ENCODE data around the gene NUDT5. TPM values are rescaled to one million over a fixed set of nuclear protein-coding genes. Genes with fewer than 3 reads are reported as not detected.
"Not testable (repeated sequence)": the region's sequence is repeated elsewhere in the genome, so short reads cannot be mapped to it uniquely, and the experiment has no call there.

The NUDT5 gene
- 125 and 154 TPM in 2 replicates for total RNA-seq (2014; rRNA removed; shearing (Covaris generic))

DNA sequence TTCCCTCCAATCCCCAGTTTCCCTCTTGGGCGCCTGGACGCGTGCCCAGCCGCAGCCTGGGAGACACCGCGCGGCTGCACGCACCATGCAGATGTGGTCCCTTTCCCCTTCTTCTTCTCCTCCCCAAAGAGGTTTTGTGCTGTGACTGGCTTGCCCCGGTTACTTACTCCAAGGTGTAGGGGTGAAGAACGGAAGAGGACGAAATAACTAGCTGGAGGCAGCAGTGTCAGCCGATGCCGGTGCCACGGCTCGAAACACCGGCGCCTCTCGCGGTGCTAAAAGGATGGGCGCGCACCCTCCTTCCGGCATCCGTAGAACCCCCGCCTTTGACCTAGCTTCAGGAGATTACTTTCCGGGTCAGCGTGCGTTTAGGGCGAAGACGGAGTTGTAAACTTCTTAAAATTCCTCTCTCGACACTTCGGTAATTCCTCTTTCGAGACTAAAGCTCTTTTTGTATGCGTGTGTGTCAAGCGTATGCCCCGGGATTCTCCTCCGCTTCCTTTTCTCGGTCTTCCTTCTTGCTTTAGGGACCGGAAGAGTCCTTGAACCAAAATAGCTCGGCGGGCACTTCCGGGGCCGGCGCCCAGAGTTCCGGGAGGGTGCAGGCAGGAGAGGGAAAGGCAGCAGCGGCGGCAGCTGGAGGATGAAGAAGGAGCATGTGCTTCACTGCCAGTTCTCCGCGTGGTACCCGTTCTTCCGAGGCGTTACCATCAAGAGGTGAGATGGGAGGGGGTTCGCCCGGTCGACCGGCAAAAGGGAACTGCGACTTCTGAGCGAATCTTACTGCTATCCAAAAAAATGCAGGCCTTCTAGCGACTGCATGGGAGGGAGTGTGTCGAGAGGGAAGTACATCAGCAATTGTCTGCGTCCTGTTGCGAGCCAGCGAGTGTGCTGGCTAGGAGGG, at the start of gene NUDT5, which contains the start of gene CDC123:
Gene NUDT5 (minus strand): TSS at position 289 of the 904 bp plus-strand sequence. CDS start 9,600 bp downstream, outside the sequence.
Gene CDC123 (plus strand): TSS at position 586 of the 904 bp plus-strand sequence. CDS start 58 bp downstream, at position 644.
- DNase-seq (ENCODE audit: low read depth): peak; percentile 90

DNA sequence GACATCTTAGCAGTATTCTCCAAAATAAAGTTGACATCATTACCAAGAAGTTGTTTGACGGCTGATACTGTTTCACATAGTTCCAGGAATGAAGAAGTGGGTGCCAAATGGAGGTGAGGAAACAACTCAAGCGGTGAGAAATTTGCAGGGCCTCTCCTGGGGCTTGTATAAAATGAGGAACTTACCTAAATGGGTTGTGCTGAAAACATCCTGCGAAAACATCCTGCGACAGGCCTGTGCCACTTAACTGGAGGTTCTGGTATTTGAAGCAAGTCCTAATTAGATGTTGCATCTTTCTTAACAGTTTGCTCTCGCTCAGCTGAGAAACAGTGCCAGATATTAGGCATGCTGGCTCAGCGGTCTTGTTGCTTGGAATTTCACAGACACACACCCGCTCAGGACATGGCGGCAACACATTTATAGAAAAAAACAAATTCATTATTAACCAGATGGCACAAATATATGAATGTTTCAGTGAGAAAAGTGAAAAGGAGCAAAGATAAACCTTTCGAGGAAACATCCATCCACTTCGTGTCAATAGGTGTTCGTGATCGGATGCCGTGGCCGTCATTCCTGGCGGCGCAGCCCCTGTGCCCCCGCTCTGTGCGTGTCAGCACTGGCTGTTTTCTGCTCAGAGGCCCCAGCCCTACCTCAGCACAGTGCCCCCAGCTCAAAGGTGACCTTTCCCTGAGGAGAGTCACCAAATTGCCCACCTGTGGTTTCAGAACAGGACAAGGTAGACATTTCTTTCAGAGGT, 48.4 kb upstream of the NUDT5 start:
- DNase-seq (ENCODE audit: low read depth): no peak

DNA sequence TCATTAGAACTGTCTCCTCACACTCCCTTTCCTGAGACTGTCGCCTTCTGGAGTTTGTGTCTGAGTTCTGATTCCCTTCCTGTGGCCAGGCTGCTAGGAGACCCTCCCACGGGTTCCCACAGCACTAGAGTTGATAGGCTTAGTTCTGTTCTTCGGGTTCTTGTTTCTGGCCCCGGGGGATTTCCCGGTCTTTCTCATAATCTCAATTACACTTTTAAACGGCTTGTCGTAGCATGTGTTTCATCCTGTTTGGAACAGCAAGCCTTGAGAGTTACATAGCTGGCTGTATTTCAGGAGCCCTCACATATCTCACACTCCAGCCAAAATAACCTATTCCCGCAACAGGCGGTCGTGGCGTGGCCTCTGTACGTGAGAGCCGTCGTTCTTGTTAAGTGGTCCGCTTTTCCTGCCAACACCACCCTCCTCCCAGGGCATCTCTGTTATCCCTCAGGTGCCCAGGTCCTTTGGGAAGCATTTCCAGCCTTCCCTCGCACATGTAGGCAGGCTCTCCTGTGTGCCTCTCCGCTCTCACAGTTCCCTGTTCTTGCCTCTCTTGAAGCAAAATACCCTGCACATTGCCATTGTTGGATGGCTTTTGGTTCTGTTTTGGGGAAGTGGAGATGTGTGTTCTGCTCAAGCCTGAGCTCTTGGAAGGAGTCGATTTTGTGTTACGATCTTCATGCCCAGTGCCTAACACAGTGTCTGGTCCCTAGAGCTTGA, 46.3 kb upstream of the NUDT5 start:
- DNase-seq (ENCODE audit: low read depth): no peak

DNA sequence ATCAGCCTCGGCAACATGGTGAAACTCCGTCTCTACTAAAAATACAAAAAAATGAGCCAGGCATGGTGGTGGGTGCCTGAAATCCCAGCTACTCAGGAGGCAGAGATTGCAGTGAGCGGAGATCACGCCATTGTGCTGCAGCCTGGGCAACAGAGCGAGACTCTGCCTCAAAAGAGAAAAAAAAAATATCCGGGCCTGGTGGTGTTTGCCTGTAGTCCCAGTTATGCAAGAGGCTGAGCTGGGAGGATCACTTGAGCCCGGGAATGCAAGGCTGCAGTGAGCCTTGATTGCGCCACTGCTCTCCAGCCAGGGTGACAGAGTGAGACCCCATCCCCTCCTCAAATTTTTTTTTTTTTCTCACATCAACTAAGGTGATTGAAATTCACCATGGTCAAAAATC, 43.1 kb upstream of the NUDT5 start:
- DNase-seq (ENCODE audit: low read depth): no peak

DNA sequence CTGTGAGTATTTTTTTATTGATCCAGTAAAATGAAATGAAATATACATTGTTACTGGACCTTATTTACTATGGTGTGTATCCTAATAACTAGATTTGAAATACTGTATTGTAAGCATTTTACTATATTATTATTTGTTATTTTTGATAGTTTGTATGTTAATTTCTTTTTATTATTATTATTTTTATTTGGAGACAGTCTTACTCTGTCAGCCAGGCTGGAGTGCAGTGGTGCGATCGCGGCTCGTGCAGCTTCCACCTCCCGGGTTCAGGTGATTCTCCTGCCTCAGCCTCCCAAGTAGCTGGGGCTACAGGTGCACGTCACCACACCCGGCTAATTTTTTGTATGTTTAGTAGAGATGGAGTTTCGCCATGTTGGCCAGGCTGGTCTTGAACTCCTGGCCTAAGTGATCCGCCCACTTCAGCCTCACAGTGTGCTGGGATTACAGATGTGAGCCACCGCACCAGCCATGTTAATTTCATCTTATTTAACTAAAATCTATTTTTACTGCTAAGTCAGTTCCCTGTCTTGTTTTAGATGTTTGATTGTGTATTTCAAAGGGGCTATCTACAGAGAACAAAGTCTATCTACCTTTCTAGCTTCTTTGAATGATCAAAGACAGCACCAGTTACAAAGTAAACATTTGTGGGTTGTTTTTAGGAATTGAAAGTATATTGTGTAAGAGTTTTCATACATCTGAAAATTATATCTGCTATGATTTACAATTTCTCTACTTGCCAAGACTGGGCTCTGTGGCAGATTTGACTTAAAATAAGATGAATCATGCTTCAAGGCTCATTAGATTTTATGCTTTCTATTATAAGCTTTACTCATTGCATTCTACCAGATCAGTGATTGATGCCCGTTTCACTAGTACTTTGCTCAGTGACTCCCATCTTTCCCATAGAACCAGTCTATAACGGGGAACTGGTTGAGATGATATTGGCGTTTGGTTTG, 41.9 kb upstream of the NUDT5 start:
- no peak for DNase-seq (ENCODE audit: low read depth)

DNA sequence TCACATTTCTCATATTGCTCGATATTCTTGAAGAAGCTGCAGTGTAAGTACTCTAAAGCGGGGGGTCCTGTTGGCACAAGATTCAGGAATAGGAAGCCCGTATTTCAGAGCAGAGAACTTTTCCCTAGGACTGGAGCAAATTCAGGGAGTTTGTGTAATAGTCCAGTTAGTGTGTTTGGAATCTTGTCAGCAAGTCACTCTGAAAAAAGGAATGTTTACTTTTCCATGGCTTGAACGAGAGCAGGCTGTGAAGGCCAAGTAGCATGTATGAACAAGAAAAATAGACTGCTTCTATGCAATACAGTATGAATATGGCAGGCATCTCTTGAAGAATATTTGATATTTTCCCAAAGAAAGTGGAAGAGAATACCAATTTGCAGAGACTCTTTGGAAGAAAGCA, 40.1 kb upstream of the NUDT5 start:
- no peak for DNase-seq (ENCODE audit: low read depth)

DNA sequence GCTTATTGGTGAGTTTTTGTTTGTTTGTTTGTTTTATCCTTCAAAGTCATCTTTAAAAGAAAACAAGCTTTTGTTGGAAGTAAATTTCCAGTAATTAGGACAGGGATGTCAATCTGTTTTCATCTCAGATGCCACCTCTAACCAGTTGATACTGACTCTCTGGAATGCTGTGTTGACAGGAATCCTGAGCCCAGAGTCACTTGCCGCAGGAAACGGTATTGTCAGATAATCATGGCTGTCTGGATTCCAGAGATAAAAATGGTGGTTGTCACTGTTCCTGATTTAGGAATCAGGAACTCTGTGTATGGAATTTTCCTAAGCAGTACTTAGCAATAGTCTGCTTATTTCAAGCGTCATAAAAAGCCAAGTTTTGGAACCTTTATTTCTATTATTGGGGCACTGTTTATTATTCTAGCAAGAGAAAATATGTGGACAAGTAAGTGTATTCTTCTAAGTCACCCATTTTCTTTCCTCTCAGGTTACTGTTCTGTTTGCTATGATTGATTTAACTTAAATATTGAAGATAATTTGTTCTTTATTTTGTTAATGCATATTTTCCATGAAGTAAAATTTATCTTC, 39.5 kb upstream of the NUDT5 start:
- no peak for DNase-seq (ENCODE audit: low read depth)

DNA sequence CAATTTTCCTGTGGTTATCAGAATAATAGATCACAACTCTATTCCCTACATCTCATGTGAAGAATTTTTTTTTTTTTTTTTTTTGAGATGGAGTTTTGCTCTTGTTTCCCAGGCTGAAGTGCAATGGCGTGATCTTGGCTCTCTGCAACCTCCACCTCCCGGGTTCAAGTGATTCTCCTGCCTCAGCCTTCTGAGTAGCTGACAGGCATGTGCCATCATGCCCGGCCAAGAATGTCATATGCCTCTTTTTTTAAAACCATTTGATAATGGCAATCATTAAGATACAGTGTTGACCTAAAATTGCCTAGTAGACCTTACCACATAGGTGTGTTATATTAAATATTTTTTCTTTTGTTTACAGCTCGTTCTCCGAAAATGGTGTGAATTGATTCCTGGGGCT, 39.0 kb upstream of the NUDT5 start:
- DNase-seq (ENCODE audit: low read depth): not testable (repeated sequence)

DNA sequence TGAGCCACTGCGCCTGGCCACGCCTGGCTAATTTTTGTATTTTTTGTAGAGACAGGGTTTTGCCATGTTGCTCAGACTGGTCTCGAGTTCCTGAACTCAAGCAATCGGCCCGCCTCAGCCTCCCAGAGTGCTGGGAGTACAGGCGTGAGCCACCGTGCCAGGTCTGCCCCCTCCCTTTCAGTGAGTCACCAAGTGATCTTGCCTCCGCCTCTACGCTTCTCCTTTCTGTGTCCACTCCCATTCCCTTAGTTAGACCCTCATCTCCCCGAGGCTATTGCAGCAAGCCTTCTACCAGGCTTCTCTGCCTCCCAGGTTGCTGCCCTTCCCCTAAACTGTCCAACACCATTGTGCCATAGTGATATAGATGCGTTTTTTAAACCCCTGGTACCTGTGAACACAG, 33.2 kb upstream of the NUDT5 start:
- peak; percentile 11 for DNase-seq (ENCODE audit: low read depth)

DNA sequence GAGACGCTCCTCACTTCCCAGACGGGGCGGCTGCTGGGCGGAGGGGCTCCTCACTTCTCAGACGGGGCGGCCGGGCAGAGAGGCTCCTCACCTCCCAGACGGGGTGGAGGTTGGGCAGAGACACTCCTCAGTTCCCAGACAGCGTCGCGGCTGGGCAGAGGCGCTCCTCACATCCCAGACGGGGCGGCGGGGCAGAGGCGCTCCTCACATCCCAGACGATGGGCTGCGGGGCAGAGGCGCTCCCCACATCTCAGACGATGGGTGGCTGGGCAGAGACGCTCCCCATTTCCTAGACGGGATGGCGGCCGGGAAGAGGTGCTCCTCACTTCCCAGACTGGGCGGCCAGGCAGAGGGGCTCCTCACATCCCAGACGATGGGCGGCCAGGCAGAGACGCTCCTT, 30.7 kb upstream of the NUDT5 start:
- DNase-seq (ENCODE audit: low read depth): not testable (repeated sequence)

DNA sequence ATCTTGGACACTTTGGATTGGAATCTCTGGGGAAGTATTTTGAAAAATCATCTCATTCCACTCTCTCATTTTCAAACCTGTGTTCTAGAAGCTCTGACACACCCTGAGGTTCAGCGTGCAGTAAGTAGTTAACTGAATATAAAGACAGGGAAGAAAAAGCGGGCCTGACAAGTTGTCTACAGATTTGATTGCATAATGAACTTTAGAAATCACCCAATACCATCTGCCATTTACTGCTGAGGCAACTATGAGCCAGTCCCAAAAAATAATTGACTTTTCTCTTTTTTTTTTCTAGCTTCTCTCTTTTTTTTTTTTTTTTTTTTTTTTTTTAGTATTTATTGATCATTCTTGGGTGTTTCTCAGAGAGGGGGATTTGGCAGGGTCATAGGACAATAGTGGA, 29.8 kb upstream of the NUDT5 start:
- no peak for DNase-seq (ENCODE audit: low read depth)

DNA sequence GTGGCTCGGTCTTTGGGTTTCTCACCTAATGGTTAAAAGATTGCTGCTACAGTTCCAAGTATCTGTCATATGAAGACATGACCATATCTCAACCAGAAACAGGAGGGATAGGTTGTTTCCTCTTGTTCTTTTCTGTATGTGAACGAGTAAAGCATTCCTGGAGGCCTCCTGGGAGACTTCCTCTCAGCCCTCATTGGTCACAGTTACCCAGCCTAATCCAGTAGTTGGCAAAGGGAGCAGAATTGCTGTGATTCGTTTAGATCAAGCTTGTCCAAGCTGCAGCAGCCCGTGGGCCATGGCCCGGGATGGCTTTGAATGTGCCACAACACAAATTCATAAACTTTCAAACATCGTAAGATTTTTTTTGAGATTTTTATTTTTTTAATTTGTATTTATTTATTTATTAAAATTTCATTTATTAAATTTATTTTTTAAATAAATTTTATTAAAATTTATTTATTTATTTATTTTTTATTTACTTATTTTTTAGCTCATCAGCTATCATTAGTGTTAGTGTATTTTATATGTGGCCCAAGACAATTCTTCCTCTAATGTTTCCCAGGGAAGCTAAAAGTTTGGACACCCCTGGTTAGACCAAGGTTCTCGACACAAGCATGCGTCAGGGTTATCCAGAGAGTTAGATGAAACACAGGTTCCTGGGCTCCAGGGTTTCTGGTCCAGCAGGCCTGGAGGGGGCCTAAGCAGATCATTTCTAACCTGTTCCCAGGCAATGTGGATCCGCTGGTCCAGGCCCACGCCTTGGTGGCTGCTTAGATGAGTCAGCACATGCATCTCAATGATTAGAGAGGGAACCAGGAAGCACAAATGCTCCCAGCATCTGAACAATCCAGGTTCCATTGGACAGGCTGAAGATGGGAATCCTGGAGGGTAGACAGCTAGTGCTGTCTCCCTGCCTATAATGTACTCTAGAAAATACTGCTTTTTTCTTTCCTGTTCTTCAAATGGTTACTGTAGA, 25.9 kb upstream of the NUDT5 start:
- DNase-seq (ENCODE audit: low read depth): peak; percentile 36

DNA sequence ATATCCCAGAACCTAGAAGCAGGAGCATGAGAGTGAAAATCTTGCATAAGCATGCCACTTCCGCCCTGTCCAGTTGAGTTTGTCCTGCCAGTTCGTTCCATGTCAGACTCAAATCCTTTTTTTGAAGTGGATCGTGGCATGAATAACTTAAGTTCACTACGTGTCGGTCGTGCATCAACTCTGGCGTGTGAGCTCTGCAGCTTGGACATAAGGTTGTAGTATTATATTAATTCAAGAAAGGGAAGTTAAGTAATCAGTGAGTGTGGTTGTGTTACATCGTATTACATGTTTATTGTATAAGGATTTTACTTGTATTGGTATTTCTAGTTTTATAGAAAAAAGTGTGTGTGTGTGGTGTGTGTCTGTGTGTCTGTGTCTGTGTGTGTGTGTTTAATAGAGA, 23.3 kb upstream of the NUDT5 start:
- no peak for DNase-seq (ENCODE audit: low read depth)

DNA sequence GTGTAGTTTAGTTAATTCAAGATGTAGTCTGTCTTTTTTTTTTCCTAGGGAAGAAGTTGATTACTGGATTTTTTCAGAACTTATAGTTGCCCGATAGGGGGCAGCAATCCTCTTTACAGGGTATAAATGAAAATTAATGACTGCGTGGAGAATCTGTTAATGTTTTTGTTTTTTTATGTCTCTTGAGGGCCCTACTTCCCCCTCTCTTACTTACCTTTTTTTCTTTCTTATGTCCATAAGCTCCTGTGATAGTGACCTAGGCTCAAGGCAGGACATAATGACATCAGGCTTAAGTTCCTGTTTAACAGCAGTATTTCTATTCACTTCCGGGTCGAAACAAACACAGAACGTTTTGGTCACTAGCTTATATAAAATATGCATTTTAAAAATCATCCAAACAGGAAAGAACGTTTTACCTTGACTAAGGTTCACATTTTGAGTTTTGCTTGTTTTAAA, 19.1 kb upstream of the NUDT5 start:
- DNase-seq (ENCODE audit: low read depth): peak; percentile 9

DNA sequence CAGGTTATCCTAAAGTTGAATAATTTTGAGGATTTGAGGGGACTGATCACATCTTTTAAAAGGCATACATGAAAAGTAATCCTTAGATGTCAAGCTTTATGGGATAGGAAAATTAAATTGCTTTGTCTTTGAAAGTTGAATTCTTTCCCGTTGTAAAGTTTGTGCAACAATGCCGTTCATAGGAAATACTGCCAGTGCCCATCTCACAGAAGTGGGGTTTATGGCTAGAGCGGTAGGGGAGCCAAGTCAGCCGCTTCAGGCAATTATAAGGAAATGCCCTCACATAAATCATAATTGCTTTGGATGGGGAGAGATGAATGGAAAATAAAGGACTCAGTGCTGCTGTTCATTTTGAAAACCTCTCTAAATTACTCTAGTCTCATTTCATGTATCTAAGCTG, 18.4 kb upstream of the NUDT5 start:
- DNase-seq (ENCODE audit: low read depth): no peak

DNA sequence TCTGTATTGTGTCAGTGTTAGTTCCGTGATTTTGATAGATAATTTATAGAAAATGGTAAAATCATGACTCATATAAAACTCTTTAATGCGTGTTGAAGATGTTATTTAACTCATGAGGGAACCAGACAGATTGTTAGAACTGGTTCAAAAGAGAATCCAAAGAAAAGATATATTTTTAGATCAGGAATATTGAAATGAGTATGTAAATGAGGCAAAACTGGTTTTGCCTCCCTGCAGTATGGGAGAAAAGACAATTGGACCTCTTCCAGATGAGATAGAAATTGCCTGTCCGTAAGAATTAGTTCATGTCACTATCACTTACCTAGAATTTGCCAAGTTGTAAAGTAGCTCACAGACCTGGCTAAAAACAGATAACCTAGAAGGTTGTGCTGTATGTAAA, 17.9 kb upstream of the NUDT5 start:
- DNase-seq (ENCODE audit: low read depth): no peak

DNA sequence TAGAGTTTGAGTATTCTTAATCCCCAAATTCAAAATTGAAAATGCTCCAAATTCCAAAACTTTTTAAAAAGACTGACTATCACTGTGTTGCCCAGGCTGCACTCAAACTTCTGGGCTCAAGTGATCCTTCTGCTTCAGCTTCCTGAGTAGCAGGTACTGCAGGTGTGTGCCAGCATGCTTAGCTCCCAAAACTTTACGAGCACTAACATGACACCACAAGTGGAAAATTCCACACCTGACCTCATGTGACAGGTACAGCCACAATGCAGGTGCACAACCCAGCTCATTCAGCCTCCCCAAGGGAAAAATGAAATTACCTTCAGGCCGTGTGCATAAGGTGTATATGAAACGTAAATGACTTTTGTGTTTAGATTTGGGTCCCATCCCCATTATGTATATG, 16.8 kb upstream of the NUDT5 start:
- DNase-seq (ENCODE audit: low read depth): no peak

DNA sequence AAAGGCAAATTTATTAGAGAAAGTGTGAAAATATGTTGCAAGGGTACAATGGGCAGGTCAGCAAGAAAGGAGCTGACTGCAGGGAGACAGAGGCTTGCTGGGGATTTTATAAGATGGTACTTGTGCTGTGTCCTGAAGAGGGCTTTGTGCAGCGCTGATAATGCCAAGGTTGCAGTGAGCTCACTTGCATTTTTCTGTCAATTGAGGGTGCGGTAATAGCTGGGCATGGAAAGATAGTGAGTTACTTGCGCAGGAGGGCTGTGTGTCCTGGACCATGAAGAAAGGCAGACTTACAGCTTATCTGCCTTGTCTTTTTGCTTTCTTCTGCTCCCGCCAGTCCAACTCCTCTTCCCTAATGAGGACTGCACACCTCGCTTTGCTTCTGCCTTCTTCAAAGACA, 12.8 kb upstream of the NUDT5 start:
- DNase-seq (ENCODE audit: low read depth): no peak

DNA sequence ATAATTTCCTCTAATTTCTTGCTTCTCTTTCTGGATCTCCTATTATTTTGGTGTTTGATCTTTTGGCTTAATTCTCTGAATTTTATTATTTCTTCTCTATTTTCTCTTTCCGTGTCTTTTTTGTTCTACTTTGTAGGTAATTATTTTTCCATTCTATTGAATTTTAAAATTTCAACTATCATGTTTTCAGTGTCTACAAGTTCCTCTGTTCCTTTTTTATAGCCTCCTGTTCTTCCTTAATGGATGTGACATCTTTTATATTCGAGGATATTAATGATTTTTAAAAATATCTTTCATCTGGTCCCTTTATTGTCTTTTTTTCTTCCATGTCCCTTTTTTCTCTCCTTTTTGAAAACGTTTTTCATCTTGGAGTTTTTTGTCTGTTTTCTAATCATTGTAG, 11.4 kb upstream of the NUDT5 start:
- no peak for DNase-seq (ENCODE audit: low read depth)

All from Daoy (cell line).